ENCODE results near the gene WHRN. TPM values are rescaled to one million over a fixed set of nuclear protein-coding genes. Genes with fewer than 3 reads are reported as not detected.

WHRN gene
- total and polyA plus RNA-seq, 2 donors, result 3.2 to 14.9 TPM

DNA sequence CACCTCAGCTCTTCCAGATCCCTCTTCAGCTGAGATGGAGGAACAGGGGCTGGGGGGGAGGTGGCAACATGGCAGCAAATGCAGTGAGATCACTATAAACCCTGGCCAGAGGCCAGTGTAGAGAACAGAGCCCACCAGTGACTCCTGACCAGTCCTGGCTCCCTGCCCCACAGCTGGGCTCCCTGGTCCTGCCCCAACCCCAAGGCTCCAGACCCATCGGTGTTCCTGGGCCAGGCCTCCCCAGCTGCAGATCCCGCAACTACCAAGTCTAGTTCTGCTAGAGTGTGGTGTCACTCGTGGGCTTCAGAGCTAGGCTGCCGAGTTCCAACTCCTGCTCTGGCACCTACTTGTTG is 134.3 kb downstream of the WHRN start:
- no peak for DNase-seq (ENCODE audit: low read depth in 6 of 9, low spot score in 9 of 9)
- WGBS, result 69% methylated on average over 4 of the region's 4 CpGs
- H3K4me1 ChIP-seq (ENCODE audit: control insufficient read depth in 2 of 2, insufficient read depth in 2 of 2, low read length in 2 of 2), result peaks cover 72 to 87% of the 10 kb centered on the region in 2 donors
- no peak overlapping the region for H3K4me3 ChIP-seq (ENCODE audit: low read length in 2 of 2)
- peaks cover 48 to 75% of the 10 kb centered on the region in 2 donors for H3K36me3 ChIP-seq (ENCODE audit: control insufficient read depth in 2 of 2, insufficient read depth in 2 of 2, low read length in 1 of 2)
- H3K9me3 ChIP-seq (ENCODE audit: control insufficient read depth in 2 of 2, insufficient read depth in 1 of 2, low read length in 1 of 2), result no peaks in the 10 kb centered on the region
- no peaks in the 10 kb centered on the region for H3K27me3 ChIP-seq (ENCODE audit: control insufficient read depth in 2 of 2, insufficient read depth in 1 of 2, low read length in 1 of 2)
- peak overlapping the region; percentile 89 to 99 for H3K27ac ChIP-seq (ENCODE audit: low read depth in 1 of 2, low read length in 1 of 2)

DNA sequence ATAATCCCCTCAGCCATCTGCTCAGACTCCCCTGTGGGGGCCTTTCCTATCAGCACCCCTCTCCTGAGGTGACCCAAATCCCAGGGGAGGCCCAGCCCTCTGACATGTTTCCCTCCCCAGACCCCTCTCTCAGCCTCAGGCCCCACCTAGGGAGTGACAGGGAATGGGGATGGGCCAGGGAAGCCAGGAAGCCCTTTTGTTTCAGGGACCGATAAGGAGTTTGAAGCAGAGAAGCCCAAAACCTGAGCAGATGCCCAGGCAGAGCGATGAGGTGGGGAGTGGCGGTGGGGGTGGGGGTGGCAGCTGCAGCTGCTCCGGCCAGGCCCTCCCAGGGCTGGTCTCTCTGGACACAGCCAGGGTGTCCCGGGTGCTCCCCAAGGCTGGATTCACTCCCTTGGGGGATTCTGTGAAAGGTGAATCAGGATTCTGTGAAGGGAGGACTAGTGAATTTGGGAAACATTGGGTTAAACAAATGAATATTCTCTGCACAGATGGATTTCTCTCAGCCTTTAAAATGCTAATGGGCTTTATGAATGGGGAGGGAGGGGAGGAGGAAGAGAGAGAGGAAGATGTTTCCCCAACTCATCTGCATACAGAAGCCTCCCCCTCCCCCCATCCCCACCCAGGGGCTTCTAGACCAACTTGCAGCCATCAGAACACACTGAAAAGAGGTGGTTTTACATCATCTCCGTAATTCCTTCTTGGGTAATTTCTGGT is 134.9 kb downstream of the WHRN start:
- Histone ChIP-seq H3K4me1 (ENCODE audit: control insufficient read depth in 2 of 2, insufficient read depth in 2 of 2, low read length in 2 of 2) (peaks cover 72 to 86% of the 10 kb centered on the region in 2 donors), H3K27ac (ENCODE audit: low read depth in 1 of 2, low read length in 1 of 2) (peak overlapping the region; percentile 89 to 99), H3K9me3 (ENCODE audit: control insufficient read depth in 2 of 2, insufficient read depth in 1 of 2, low read length in 1 of 2) (no peaks in the 10 kb centered on the region), H3K36me3 (ENCODE audit: control insufficient read depth in 2 of 2, insufficient read depth in 2 of 2, low read length in 1 of 2) (peaks cover 52 to 76% of the 10 kb centered on the region in 2 donors), H3K27me3 (ENCODE audit: control insufficient read depth in 2 of 2, insufficient read depth in 1 of 2, low read length in 1 of 2) (no peaks in the 10 kb centered on the region), H3K4me3 (ENCODE audit: low read length in 2 of 2) (no peak overlapping the region)
- 87% methylated on average over 6 of the region's 6 CpGs for WGBS
- peak in 2 of 9 donors; percentile 45 to 67 for DNase-seq (ENCODE audit: low read depth in 6 of 9, low spot score in 9 of 9)

DNA sequence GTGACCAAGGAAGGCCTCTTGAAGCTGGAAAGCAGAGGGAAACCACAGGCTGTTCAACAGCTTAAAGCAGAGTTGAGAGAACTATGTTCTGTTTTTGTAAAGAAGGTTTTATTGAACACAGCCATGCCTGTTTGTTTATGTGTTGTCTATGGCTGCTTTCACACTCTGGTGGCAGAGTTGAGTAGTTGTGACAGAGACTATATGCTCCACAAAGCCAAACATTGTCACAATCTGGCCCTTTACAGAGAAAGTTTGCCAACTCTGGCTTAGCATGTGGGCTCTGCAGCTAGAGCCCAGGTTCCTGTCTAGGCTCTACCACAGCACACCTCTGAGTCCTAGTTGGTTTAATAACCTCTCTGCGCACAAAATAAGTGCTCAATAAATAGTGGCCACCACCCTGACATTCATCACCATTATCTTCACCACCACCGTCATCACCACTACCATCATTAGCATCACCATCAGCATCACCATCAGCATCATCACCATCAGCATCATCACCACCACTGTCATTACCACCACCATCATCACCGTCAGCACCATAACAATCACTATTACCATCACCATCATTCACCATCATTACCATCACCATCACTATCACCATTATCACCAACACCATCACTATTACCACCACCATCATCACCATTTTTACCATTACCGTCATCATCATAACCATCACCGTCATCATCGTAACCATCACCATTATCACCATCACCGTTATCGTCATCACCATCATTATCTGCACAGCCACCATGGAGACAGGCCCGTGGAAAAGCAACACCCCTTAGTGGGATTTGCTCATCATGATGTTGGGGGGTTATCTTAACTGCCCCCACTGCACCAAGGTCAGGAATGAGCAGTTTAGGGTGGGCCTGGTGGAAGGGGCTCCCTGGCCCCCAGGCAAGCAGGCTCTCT is 135.8 kb downstream of the WHRN start:
- Histone ChIP-seq H3K4me1 (ENCODE audit: control insufficient read depth in 2 of 2, insufficient read depth in 2 of 2, low read length in 2 of 2) (peaks cover 65 to 80% of the 10 kb centered on the region in 2 donors), H3K4me3 (ENCODE audit: low read length in 2 of 2) (no peak overlapping the region), H3K27me3 (ENCODE audit: control insufficient read depth in 2 of 2, insufficient read depth in 1 of 2, low read length in 1 of 2) (no peaks in the 10 kb centered on the region), H3K9me3 (ENCODE audit: control insufficient read depth in 2 of 2, insufficient read depth in 1 of 2, low read length in 1 of 2) (no peaks in the 10 kb centered on the region), H3K36me3 (ENCODE audit: control insufficient read depth in 2 of 2, insufficient read depth in 2 of 2, low read length in 1 of 2) (peaks cover 49 to 76% of the 10 kb centered on the region in 2 donors), H3K27ac (ENCODE audit: low read depth in 1 of 2, low read length in 1 of 2) (peak overlapping the region; percentile 48 to 99)
- DNase-seq (ENCODE audit: low read depth in 6 of 9, low spot score in 9 of 9), result no peak
- WGBS, result 98% methylated on average over 9 of the region's 9 CpGs

DNA sequence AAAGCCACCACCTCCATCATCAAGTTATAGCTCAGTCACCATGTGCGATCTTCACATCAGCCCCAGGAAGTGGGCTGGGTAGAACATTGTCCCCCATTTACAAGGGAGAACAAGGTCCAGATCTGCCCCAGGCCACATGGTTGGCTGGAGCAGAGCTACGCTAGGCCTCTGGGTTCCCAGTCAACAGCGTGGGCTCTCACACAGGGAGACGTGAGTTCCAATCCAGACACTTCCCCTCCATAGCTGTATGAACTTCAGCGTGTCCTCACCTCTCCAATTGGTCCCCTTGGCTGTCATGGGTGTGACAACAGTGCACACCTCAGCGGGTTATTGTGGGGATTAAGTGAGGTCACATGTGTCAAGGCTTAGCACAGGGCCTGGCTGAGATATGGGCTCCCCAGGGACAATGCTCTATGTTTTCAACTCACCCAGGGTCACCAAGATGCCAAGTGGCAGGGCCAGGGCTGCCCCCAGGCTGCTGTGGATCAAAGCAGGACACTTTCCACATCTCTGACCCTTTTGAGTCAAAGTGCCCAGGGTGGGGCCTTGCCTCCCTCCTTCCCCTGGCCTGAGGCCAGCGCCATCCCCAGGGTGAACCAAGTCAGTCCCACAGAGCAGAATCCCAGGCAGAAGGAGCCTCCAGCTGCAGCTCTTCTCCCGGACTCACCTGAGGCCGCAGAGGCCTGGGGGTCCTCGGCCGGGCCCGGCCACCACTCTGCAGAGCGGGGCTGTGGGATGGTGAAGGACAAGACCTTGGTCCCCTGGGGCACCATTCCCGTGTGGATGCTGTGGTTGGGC is 137.3 kb downstream of the WHRN start:
- Histone ChIP-seq H3K36me3 (ENCODE audit: control insufficient read depth in 2 of 2, insufficient read depth in 2 of 2, low read length in 1 of 2) (peaks cover 57 to 82% of the 10 kb centered on the region in 2 donors), H3K9me3 (ENCODE audit: control insufficient read depth in 2 of 2, insufficient read depth in 1 of 2, low read length in 1 of 2) (no peaks in the 10 kb centered on the region), H3K27me3 (ENCODE audit: control insufficient read depth in 2 of 2, insufficient read depth in 1 of 2, low read length in 1 of 2) (no peaks in the 10 kb centered on the region), H3K27ac (ENCODE audit: low read depth in 1 of 2, low read length in 1 of 2) (peak overlapping the region; percentile 75 to 77), H3K4me1 (ENCODE audit: control insufficient read depth in 2 of 2, insufficient read depth in 2 of 2, low read length in 2 of 2) (peaks cover 58 to 75% of the 10 kb centered on the region in 2 donors), H3K4me3 (ENCODE audit: low read length in 2 of 2) (no peak overlapping the region)
- no peak for DNase-seq (ENCODE audit: low read depth in 6 of 9, low spot score in 9 of 9)
- 95% methylated on average over 14 of the region's 14 CpGs for WGBS

DNA sequence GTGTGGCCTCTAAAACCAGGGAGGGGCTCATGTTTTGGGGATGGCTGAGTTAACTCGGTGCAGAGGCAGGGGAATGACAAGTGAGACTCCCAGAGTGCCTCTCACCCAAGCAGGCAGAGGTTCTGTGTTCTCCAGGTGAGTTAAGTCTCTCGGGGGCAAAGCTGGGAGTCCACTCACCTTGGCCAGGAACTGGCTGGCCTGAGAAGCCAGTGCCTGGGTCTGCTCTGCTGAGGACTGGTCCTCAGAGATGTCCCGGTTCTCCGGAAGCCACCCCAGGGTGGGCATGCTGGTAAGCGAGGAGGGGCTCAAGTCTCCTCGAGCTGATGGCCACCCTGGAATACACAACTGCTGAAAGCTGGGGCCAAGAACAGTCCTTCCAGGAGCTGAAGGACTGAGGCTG is 137.9 kb downstream of the WHRN start:
- Histone ChIP-seq H3K36me3 (ENCODE audit: control insufficient read depth in 2 of 2, insufficient read depth in 2 of 2, low read length in 1 of 2) (peaks cover 63 to 85% of the 10 kb centered on the region in 2 donors), H3K4me1 (ENCODE audit: control insufficient read depth in 2 of 2, insufficient read depth in 2 of 2, low read length in 2 of 2) (peaks cover 52 to 69% of the 10 kb centered on the region in 2 donors), H3K9me3 (ENCODE audit: control insufficient read depth in 2 of 2, insufficient read depth in 1 of 2, low read length in 1 of 2) (no peaks in the 10 kb centered on the region), H3K4me3 (ENCODE audit: low read length in 2 of 2) (no peak overlapping the region), H3K27ac (ENCODE audit: low read depth in 1 of 2, low read length in 1 of 2) (peak overlapping the region; percentile 75 to 77), H3K27me3 (ENCODE audit: control insufficient read depth in 2 of 2, insufficient read depth in 1 of 2, low read length in 1 of 2) (no peaks in the 10 kb centered on the region)
- no peak for DNase-seq (ENCODE audit: low read depth in 6 of 9, low spot score in 9 of 9)
- WGBS, result 92% methylated on average over 6 of the region's 6 CpGs

DNA sequence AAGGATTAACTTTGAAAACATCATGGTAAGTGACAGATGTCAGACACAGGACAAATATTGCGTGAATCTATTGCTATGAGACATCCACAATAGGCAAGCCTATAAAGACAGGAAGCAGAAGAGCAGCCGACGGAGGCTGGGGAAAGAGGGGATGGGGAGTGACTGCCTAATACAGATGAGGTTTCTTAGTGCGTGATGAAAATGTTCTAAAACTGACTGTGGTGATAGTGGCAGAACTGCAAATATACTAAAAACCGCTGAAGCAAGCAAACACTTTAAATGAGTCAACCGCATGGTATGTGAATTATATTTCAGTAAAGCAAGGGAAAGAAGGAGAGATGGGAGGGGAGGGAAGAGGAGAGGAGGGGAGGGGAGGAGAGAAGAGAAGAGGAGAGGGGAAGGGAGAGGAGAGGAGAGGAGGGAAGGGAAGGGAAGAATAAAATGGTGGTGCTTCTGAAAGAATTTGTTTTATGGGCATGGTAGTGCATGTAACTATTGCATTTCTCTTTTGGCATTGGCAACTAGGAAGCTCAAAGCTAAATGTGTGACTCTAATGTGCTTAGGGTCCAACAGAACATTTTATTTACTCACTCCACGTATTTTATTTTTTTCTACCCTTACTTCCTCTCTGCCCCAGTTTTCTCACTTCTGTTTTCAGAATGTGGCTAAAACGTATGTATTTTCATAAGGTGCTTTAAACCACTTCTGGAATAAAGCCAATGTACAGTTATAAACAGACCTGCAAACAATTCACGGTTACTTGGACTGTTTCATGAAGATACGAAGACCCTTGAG is 138.7 kb downstream of the WHRN start:
- no peaks in the 10 kb centered on the region for H3K27me3 ChIP-seq (ENCODE audit: control insufficient read depth in 2 of 2, insufficient read depth in 1 of 2, low read length in 1 of 2)
- H3K9me3 ChIP-seq (ENCODE audit: control insufficient read depth in 2 of 2, insufficient read depth in 1 of 2, low read length in 1 of 2), result no peaks in the 10 kb centered on the region
- H3K36me3 ChIP-seq (ENCODE audit: control insufficient read depth in 2 of 2, insufficient read depth in 2 of 2, low read length in 1 of 2), result peaks cover 71 to 90% of the 10 kb centered on the region in 2 donors
- H3K4me1 ChIP-seq (ENCODE audit: control insufficient read depth in 2 of 2, insufficient read depth in 2 of 2, low read length in 2 of 2), result peaks cover 44 to 60% of the 10 kb centered on the region in 2 donors
- peak in 1 of 9 donors; percentile 33 for DNase-seq (ENCODE audit: low read depth in 6 of 9, low spot score in 9 of 9)
- no peak overlapping the region for H3K4me3 ChIP-seq (ENCODE audit: low read length in 2 of 2)
- whole genome bisulfite sequencing, result 23% methylated on average over 10 of the region's 10 CpGs
- peak overlapping the region; percentile 8 to 75 for H3K27ac ChIP-seq (ENCODE audit: low read depth in 1 of 2, low read length in 1 of 2)

DNA sequence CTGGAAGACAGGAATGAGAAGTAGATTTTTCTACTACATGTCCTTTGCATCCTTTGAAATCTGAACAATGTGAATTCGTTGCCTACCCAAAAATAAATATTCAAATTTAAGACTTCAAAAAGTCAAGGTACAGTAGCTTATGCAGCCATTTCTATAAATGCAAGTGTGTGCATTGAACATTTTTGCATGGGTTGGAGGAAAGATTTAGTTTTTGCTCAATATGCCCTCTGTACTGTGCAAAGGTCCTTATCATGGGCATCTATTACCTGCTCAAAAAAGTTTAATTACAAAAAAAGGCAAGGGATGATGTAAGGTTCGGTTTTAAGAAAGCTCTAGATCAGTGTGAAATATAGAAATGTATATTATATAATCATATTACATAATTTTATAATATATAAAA is 140.1 kb downstream of the WHRN start:
- H3K4me1 ChIP-seq (ENCODE audit: control insufficient read depth in 2 of 2, insufficient read depth in 2 of 2, low read length in 2 of 2), result peaks cover 31 to 47% of the 10 kb centered on the region in 2 donors
- H3K9me3 ChIP-seq (ENCODE audit: control insufficient read depth in 2 of 2, insufficient read depth in 1 of 2, low read length in 1 of 2), result no peaks in the 10 kb centered on the region
- H3K27ac ChIP-seq (ENCODE audit: low read depth in 1 of 2, low read length in 1 of 2), result no peak overlapping the region
- 96% methylated on average over 2 of the region's 2 CpGs for WGBS
- H3K4me3 ChIP-seq (ENCODE audit: low read length in 2 of 2), result no peak overlapping the region
- DNase-seq (ENCODE audit: low read depth in 6 of 9, low spot score in 9 of 9), result no peak
- H3K27me3 ChIP-seq (ENCODE audit: control insufficient read depth in 2 of 2, insufficient read depth in 1 of 2, low read length in 1 of 2), result no peaks in the 10 kb centered on the region
- H3K36me3 ChIP-seq (ENCODE audit: control insufficient read depth in 2 of 2, insufficient read depth in 2 of 2, low read length in 1 of 2), result peaks cover 83 to 98% of the 10 kb centered on the region in 2 donors

All from thymus (tissue), 11 donors.